Measurements from ENCODE around the gene PIGN.

The PIGN gene

DNA sequence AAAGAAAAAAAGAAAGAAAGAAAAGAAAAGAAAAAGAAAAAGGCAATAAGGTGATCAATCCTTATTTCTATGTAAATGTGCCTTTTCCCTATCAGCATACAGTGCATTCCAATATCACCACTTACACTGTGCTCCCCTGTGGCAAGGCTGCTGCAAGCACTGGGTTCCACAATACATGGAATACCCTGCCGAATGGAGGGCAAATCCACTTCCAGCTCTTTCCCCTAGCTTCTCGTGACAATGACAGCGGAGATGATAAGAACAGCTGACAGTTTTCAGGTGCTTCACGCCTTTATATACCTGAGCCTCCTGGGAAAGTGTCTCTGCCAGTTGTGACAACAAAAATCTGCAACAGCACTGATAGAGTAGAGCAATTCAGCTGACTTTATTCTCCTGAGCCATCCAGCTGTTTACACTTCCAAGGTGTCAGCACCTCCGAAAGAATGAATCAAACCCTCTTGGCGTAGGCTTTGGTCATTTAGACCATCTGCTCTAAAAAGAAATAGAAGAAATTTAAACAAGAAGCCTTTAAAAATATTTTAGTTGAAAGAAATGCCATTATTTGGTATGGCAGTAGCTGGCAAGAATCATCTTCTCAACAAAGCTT, 158.8 kb downstream of the PIGN start:
- H3K36me3 ChIP-seq (ENCODE audit: insufficient read depth) = no peaks in the 10 kb centered on the region
- H3K27ac ChIP-seq = no peak overlapping the region
- no peak overlapping the region for H3K4me3 ChIP-seq (IDR thresholded peaks at IDR 0.05; ENCODE audit: insufficient read depth, low read depth, low read length)
- H3K79me2 ChIP-seq (ENCODE audit: insufficient read depth, low read depth) = no peaks in the 10 kb centered on the region
- no peaks in the 10 kb centered on the region for H4K20me1 ChIP-seq (ENCODE audit: insufficient read depth)
- no peak overlapping the region for H3K4me2 ChIP-seq
- no peak overlapping the region for H2AFZ ChIP-seq (ENCODE audit: low read depth)
- no peak overlapping the region for H3K9ac ChIP-seq
- no peaks in the 10 kb centered on the region for H3K27me3 ChIP-seq (ENCODE audit: insufficient read depth, low read depth)
- TF ChIP-seq, protein P1, sequence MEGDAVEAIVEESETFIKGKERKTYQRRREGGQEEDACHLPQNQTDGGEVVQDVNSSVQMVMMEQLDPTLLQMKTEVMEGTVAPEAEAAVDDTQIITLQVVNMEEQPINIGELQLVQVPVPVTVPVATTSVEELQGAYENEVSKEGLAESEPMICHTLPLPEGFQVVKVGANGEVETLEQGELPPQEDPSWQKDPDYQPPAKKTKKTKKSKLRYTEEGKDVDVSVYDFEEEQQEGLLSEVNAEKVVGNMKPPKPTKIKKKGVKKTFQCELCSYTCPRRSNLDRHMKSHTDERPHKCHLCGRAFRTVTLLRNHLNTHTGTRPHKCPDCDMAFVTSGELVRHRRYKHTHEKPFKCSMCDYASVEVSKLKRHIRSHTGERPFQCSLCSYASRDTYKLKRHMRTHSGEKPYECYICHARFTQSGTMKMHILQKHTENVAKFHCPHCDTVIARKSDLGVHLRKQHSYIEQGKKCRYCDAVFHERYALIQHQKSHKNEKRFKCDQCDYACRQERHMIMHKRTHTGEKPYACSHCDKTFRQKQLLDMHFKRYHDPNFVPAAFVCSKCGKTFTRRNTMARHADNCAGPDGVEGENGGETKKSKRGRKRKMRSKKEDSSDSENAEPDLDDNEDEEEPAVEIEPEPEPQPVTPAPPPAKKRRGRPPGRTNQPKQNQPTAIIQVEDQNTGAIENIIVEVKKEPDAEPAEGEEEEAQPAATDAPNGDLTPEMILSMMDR (conservative IDR thresholded peaks at IDR 0.05; ENCODE audit: low read depth, low read length) = no peak
- H3K4me1 ChIP-seq (ENCODE audit: low read depth, poor library complexity, severe bottlenecking) = no peaks in the 10 kb centered on the region

DNA sequence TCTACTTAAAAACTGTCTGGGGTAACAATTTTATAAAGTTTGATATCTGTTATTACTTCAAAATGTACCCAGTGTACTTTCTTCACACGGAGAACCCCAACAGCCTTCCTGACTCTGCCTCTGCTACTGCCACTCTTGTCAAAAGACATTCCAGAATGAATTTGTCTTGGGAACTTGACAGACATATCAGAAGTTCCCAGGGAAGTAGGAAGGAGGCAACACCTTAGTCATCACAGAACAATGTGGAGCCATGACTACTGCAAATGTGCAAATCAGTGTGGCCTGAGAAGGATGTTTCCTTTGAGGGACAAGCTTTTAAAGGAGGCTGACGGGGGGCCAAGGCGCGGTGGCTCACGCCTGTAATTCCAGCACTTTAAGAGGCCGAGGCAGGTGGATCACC, 160.3 kb downstream of the PIGN start:
- Histone ChIP-seq H3K27ac (no peak overlapping the region), H3K4me2 (no peak overlapping the region)

GRCh38 chr18:62024983-62025382, 161.9 kb downstream of the PIGN start:
- Histone ChIP-seq H3K27ac (no peak overlapping the region), H3K4me3 (IDR thresholded peaks at IDR 0.05; ENCODE audit: insufficient read depth, low read depth, low read length) (no peak overlapping the region), H3K27me3 (ENCODE audit: insufficient read depth, low read depth) (no peaks in the 10 kb centered on the region), H3K9ac (no peak overlapping the region), H4K20me1 (ENCODE audit: insufficient read depth) (no peaks in the 10 kb centered on the region), H3K4me2 (no peak overlapping the region), H3K79me2 (ENCODE audit: insufficient read depth, low read depth) (no peaks in the 10 kb centered on the region), H3K36me3 (ENCODE audit: insufficient read depth) (no peaks in the 10 kb centered on the region), H3K4me1 (ENCODE audit: low read depth, poor library complexity, severe bottlenecking) (no peaks in the 10 kb centered on the region), H2AFZ (ENCODE audit: low read depth) (no peak overlapping the region)
- TF ChIP-seq, protein P1 (conservative IDR thresholded peaks at IDR 0.05; ENCODE audit: low read depth, low read length) = no peak

More for the DNA sequence above, 160.3 kb downstream of the PIGN start:
- H3K4me1 ChIP-seq (ENCODE audit: low read depth, poor library complexity, severe bottlenecking) = no peaks in the 10 kb centered on the region
- H4K20me1 ChIP-seq (ENCODE audit: insufficient read depth) = no peaks in the 10 kb centered on the region
- H3K9ac ChIP-seq = no peak overlapping the region
- TF ChIP-seq, protein P1 (conservative IDR thresholded peaks at IDR 0.05; ENCODE audit: low read depth, low read length) = no peak
- H3K36me3 ChIP-seq (ENCODE audit: insufficient read depth) = no peaks in the 10 kb centered on the region
- no peak overlapping the region for H2AFZ ChIP-seq (ENCODE audit: low read depth)
- H3K4me3 ChIP-seq (IDR thresholded peaks at IDR 0.05; ENCODE audit: insufficient read depth, low read depth, low read length) = no peak overlapping the region
- no peaks in the 10 kb centered on the region for H3K27me3 ChIP-seq (ENCODE audit: insufficient read depth, low read depth)
- H3K79me2 ChIP-seq (ENCODE audit: insufficient read depth, low read depth) = no peaks in the 10 kb centered on the region

GRCh38 chr18:62023536-62023935, 163.3 kb downstream of the PIGN start:
- no peak overlapping the region for H3K27ac ChIP-seq
- H3K4me3 ChIP-seq (IDR thresholded peaks at IDR 0.05; ENCODE audit: insufficient read depth, low read depth, low read length) = no peak overlapping the region
- H4K20me1 ChIP-seq (ENCODE audit: insufficient read depth) = no peaks in the 10 kb centered on the region
- H3K36me3 ChIP-seq (ENCODE audit: insufficient read depth) = no peaks in the 10 kb centered on the region
- no peak overlapping the region for H3K4me2 ChIP-seq
- TF ChIP-seq, protein P1 (conservative IDR thresholded peaks at IDR 0.05; ENCODE audit: low read depth, low read length) = no peak
- no peaks in the 10 kb centered on the region for H3K79me2 ChIP-seq (ENCODE audit: insufficient read depth, low read depth)
- H3K4me1 ChIP-seq (ENCODE audit: low read depth, poor library complexity, severe bottlenecking) = no peaks in the 10 kb centered on the region
- no peak overlapping the region for H2AFZ ChIP-seq (ENCODE audit: low read depth)
- no peak overlapping the region for H3K9ac ChIP-seq
- no peaks in the 10 kb centered on the region for H3K27me3 ChIP-seq (ENCODE audit: insufficient read depth, low read depth)

Measured in KMS-11 (cell line).